ENCODE data around the gene APBB1IP.

- TF ChIP-seq FOS (IDR thresholded peaks at IDR 0.05; ENCODE audit: borderline replicate concordance, insufficient read depth, low read length) (no peak), CTCF (IDR thresholded peaks at IDR 0.05; ENCODE audit: extremely low read depth in 1 of 2, insufficient read depth in 1 of 2, low read depth in 1 of 2, low read length in 2 of 2) (no peak), POLR2AphosphoS5 (IDR thresholded peaks at IDR 0.05; ENCODE audit: insufficient read depth, low read depth, low read length) (no peak)
Observed at GRCh38 chr10:26432938-26433337, 5.2 kb upstream of the APBB1IP start.
